Ovary (tissue), 9 donors: ENCODE measurements around the gene SRSF3. TPM values are rescaled to one million over a fixed set of nuclear protein-coding genes. Genes with fewer than 3 reads are reported as not detected.

Experiments
- DNase-seq, 5 donors: peaks; one replicate each; pipeline ENCODE4 v3.0.0-alpha.2; 2019 to 2020
- H3K27ac ChIP-seq, 2 donors: fragments of 200-600 bp; one replicate each; pipeline versions ENCODE4 v1.5.1 to v1.8.0; 2019 to 2022
- H3K27me3 ChIP-seq: fragments of 200-600 bp; one replicate; pipeline ENCODE4 v1.8.0; 2022
- H3K36me3 ChIP-seq: fragments of 200-600 bp; sonication (generic); one replicate; pipeline ENCODE4 v1.5.1; 2019
- H3K4me1 ChIP-seq: one replicate; pipeline ENCODE4 v1.8.1; 2013; ENCODE audit warnings: mild to moderate bottlenecking, moderate library complexity; ENCODE audit not compliant: insufficient read depth
- H3K4me3 ChIP-seq: fragments of 200-600 bp; sonication (generic); one replicate; pipeline ENCODE4 v1.5.1; 2017
- H3K9me3 ChIP-seq, 2 donors: fragments of 200-600 bp in 1 of 2; sonication (generic) in 1 of 2; one replicate each; pipeline versions ENCODE4 v1.5.1 to v1.8.1; 2013 to 2019; ENCODE audit warnings: mild to moderate bottlenecking in 1 of 2, moderate library complexity in 1 of 2
- CTCF ChIP-seq, 3 donors: fragments of 450-650 bp in 2 of 3; fragments of 200-600 bp in 1 of 3; IDR thresholded peaks; one replicate each; pipeline versions ENCODE4 v1.5.1 to v1.8.0; 2016 to 2022; ENCODE audit warnings: antibody characterized with exemption in 3 of 3, mild to moderate bottlenecking in 1 of 3
- EP300 ChIP-seq: sonication (generic); formaldehyde crosslinking; IDR thresholded peaks from one replicate; pipeline ENCODE4 v1.6.1; 2017; ENCODE audit warnings: antibody characterized with exemption
- POLR2A ChIP-seq: fragments of 450-650 bp; IDR thresholded peaks from one replicate; pipeline ENCODE4 v1.6.1; 2017; ENCODE audit warnings: antibody characterized with exemption, mild to moderate bottlenecking, moderate library complexity
- whole genome bisulfite sequencing, 3 donors: extraction: QIAGEN DNeasy Blood & Tissue Kit in 1 of 3; methylation state at CpG; one replicate each; pipeline versions ENCODE4 v1.1.5 to v1.1.7; 2013 to 2017; 5-methylcytosine and 5-hydroxymethylcytosine counted together
- intact Hi-C, 4 donors: fragments of 100-400 bp; cut with DNase I; formaldehyde crosslinking; loops; one replicate each; pipeline versions ENCODE4 v1.11.0 to v1.15.1; 2022 to 2023
- polyA plus RNA-seq, 2 donors: library from polyadenylated mRNA; stranded (reverse); fragments of 200-250 nt in 1 of 2; fragments of 350-450 nt in 1 of 2; fragmentation: Illumina TruSeq in 1 of 2; extraction: RNeasy Lipid Tissue Mini Kit (QIAGEN cat#74804) in 1 of 2; gene quantifications; one replicate each; pipeline ENCODE4 v1.2.3, GENCODE V29; 2013 to 2014
- total RNA-seq, 7 donors: library from RNA; depleted of rRNA in 2 of 7; stranded (reverse); fragments of >200 nt in 2 of 7; fragmentation: NEBNext Ultra II Directional in 3 of 7; extraction: Animal tissue kit (Norgen Biotek cat#: 25700) in 3 of 7; gene quantifications; one replicate each; pipeline versions ENCODE4 v1.1.0 to v1.2.4, GENCODE V29; 2016 to 2023
- donor health status: DM: no; HTN: no; CAD: no; lungs with moderate emphysema.
- donor health status: DM: no; HTN: no; CAD: no.
- donor health status: Bipolar disorder and iron deficiency.
- donor health status: DM: yes; HTN: yes; CAD: no.
- donor health status: DM: no; HTN: no; CAD: no.
- donor health status: DM: yes; HTN: yes; CAD: no.

Gene SRSF3
- total and polyA plus RNA-seq, 9 donors: 146 to 345 (median 279) TPM

- no peak overlapping the region for H3K4me3 ChIP-seq
- H3K4me1 ChIP-seq: no peaks in the 10 kb centered on the region
- no peak overlapping the region for H3K27ac ChIP-seq
- no peaks in the 10 kb centered on the region for H3K27me3 ChIP-seq
- intact Hi-C loops: no loop called here
- no peaks in the 10 kb centered on the region for H3K36me3 ChIP-seq
- no peaks in the 10 kb centered on the region for H3K9me3 ChIP-seq
- no peak for TF ChIP-seq EP300
- TF ChIP-seq POLR2A: no peak
- no peak for TF ChIP-seq CTCF (IDR thresholded peaks at IDR 0.05)
- peak in 1 of 5 donors; percentile 27 for DNase-seq
- WGBS, 3 donors: 44 to 47% (median 44%) methylated on average over 3 of the region's 3 CpGs
Observed at GRCh38 chr6:36563237-36563927, 30.8 kb upstream of the SRSF3 start.

- WGBS, 3 donors: 77 to 83% (median 78%) methylated on average over 4 of the region's 4 CpGs
- TF ChIP-seq EP300 (no peak), CTCF (IDR thresholded peaks at IDR 0.05) (no peak), POLR2A (no peak)
- Histone ChIP-seq H3K27ac (no peak overlapping the region), H3K27me3 (no peaks in the 10 kb centered on the region), H3K9me3 (no peaks in the 10 kb centered on the region), H3K36me3 (no peaks in the 10 kb centered on the region), H3K4me1 (no peaks in the 10 kb centered on the region), H3K4me3 (no peak overlapping the region)
- intact Hi-C loops: no loop called here
- no peak for DNase-seq
Observed at GRCh38 chr6:36563928-36564284, 30.3 kb upstream of the SRSF3 start.

- Histone ChIP-seq H3K36me3 (no peaks in the 10 kb centered on the region), H3K4me1 (no peaks in the 10 kb centered on the region), H3K27ac (no peak overlapping the region), H3K9me3 (no peaks in the 10 kb centered on the region), H3K4me3 (no peak overlapping the region), H3K27me3 (no peaks in the 10 kb centered on the region)
- intact Hi-C loops: no loop called here
- DNase-seq: no peak
- 83 to 92% (median 87%) methylated on average over 8 of the region's 8 CpGs for WGBS, 3 donors
- TF ChIP-seq CTCF (IDR thresholded peaks at IDR 0.05) (no peak), EP300 (no peak), POLR2A (no peak)
Observed at GRCh38 chr6:36566418-36566905, 27.7 kb upstream of the SRSF3 start.

- DNase-seq: no peak
- WGBS, 3 donors: 85 to 90% (median 90%) methylated on average over 2 of the region's 2 CpGs
- Histone ChIP-seq H3K36me3 (no peaks in the 10 kb centered on the region), H3K27ac (no peak overlapping the region), H3K4me1 (no peaks in the 10 kb centered on the region), H3K4me3 (no peak overlapping the region), H3K9me3 (no peaks in the 10 kb centered on the region), H3K27me3 (no peaks in the 10 kb centered on the region)
- TF ChIP-seq EP300 (no peak), CTCF (IDR thresholded peaks at IDR 0.05) (no peak), POLR2A (no peak)
- intact Hi-C loops: no loop called here
Observed at GRCh38 chr6:36570264-36570663, 23.9 kb upstream of the SRSF3 start.
